ENCODE results near the gene TAF1C. TPM values are rescaled to one million over a fixed set of nuclear protein-coding genes. Genes with fewer than 3 reads are reported as not detected.

TAF1C gene, protein sequence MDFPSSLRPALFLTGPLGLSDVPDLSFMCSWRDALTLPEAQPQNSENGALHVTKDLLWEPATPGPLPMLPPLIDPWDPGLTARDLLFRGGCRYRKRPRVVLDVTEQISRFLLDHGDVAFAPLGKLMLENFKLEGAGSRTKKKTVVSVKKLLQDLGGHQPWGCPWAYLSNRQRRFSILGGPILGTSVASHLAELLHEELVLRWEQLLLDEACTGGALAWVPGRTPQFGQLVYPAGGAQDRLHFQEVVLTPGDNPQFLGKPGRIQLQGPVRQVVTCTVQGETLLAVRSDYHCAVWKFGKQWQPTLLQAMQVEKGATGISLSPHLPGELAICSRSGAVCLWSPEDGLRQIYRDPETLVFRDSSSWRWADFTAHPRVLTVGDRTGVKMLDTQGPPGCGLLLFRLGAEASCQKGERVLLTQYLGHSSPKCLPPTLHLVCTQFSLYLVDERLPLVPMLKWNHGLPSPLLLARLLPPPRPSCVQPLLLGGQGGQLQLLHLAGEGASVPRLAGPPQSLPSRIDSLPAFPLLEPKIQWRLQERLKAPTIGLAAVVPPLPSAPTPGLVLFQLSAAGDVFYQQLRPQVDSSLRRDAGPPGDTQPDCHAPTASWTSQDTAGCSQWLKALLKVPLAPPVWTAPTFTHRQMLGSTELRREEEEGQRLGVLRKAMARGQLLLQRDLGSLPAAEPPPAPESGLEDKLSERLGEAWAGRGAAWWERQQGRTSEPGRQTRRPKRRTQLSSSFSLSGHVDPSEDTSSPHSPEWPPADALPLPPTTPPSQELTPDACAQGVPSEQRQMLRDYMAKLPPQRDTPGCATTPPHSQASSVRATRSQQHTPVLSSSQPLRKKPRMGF
- total RNA-seq, result 10 to 100 TPM; 24.4 to 73.9 (median 33.3) TPM

DNA sequence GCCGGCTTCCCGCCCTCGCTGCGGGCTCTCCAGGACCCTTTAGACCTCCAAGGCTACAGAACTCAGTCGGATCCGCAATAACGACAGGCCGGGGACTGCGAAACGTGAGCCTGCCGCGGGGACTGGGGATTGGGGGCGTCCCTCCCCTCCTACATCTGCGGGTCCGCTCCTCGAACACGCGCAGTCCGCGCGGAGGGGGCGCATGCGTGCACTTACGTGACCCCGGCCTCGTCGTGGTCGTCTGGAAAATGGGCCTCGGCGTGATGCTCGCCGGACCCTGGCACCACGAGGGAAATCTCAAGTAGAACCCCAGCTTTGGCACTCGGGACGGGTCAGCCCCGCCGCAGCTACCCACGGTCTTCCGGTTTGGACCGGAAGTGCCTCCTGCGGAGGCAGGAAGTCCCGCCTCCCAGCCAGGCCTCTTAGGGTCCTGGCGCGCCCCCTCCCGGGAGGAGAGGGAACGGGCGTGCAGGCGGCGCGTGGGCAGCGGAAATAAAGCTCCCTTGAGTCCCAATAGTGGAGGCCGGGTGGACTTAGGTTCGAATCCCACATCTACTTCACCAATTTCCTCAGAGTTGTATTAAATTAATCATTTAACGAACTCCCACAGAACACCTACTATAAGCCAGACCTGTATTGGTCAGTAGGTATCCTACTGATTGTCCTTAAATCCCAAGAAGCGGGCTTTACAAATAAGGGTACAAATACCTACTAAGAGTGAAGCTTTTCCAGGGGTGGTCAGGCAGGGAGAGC lies at the start of gene TAF1C:
Gene TAF1C, minus strand, starts transcription at position 373 of the 753 bp plus-strand sequence. CDS start 2,069 bp downstream, outside the sequence.
- peak in 2 of 3 donors; percentile 47 to 63 for TF ChIP-seq CTCF (IDR thresholded peaks at IDR 0.05)
- peak; percentile 89 for ATAC-seq (ENCODE audit: low FRiP score)
- DNase-seq (ENCODE audit: low spot score), result peak; percentile 90

GRCh38 chr16:84234321-84235241 lies 47.7 kb upstream of the TAF1C start:
- no peak for TF ChIP-seq CTCF (IDR thresholded peaks at IDR 0.05)
- ATAC-seq (ENCODE audit: low FRiP score), result no peak
- DNase-seq (ENCODE audit: low spot score), result no peak

DNA sequence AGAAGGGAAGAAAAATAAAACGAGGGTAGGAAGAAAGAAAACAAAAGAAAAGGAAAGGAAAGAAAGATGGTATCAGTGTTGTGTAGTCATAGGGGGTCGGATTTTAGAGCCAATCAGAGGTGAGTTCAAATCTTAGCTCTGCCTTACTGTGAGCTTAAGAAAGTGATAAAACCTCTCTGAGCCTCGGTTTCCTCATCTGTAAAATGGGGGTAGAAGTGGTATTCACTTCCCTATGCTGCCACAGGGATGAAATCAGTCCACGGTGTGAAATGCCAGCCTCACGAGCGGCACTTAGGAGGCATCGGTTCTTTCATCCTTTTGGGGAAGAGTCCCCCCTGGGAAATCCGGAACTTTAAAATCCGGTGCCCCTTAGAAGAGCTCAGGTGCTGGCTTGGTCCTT lies 46.9 kb upstream of the TAF1C start:
- ATAC-seq (ENCODE audit: low FRiP score), result no peak
- TF ChIP-seq CTCF (IDR thresholded peaks at IDR 0.05), result no peak
- no peak for DNase-seq (ENCODE audit: low spot score)

- DNase-seq (ENCODE audit: low spot score), result no peak
These were observed 46.1 kb upstream of the TAF1C start for GRCh38 chr16:84232969-84233368.

GRCh38 chr16:84232060-84232459 lies 45.2 kb upstream of the TAF1C start:
- no peak for DNase-seq (ENCODE audit: low spot score)
- TF ChIP-seq CTCF (IDR thresholded peaks at IDR 0.05), result no peak
- ATAC-seq (ENCODE audit: low FRiP score), result no peak

More at GRCh38 chr16:84232969-84233368, 46.1 kb upstream of the TAF1C start:
- ATAC-seq (ENCODE audit: low FRiP score), result no peak
- no peak for TF ChIP-seq CTCF (IDR thresholded peaks at IDR 0.05)

DNA sequence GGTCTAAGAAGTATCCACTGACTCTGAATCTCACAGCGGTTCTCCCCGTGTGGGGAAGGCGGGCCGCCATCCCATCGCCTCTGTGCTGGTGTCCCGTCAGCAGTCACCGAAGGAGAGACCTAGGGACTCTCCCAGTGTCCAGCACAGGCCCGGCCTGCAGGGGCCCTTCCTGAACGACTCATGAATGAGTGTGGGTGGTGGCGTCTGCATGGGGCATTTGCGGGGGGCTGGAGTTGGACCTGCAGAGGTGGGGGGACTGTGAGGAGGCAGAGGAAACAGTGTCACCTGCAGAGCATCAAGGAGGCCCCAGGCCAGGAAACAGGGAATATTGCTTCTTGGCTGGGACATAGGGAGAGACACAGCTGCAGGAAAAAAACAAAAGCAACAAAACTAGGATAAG lies 42.6 kb upstream of the TAF1C start:
- TF ChIP-seq CTCF (IDR thresholded peaks at IDR 0.05), result no peak
- ATAC-seq (ENCODE audit: low FRiP score) (no peak), DNase-seq (ENCODE audit: low spot score) (no peak)
